ENCODE results near the gene SOWAHC.
"Not testable (repeated sequence)": the region's sequence is repeated elsewhere in the genome, so short reads cannot be mapped to it uniquely, and the experiment has no call there.

Gene SOWAHC

DNA sequence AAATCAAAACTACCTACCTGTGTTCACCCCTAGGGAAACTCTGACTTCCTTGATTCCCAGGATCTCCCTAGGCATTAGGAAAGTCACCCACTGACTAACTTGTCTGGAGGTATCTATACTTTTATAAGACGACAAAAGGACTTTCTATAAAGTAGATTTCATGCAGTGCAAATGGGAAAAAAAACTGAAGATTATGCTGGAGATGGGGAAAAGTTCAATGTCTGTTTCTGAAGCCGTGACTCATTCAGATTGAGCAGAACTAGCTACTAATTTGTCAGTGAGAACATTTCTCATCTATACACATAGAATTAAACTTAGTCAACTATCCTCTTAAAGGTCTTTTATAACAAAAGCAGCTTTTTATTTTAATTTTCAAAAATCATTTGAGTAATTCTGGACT lies 6.4 kb upstream of the SOWAHC start:
- H3K4me3 Mint-ChIP-seq, result no peak overlapping the region
- H3K27ac Mint-ChIP-seq, result no peak overlapping the region
- DNase-seq (ENCODE audit: low spot score in 2 of 2), result no peak
- no peaks in the 10 kb centered on the region for H3K9me3 Mint-ChIP-seq
- no peaks in the 10 kb centered on the region for H3K4me1 Mint-ChIP-seq
- no peaks in the 10 kb centered on the region for H3K36me3 Mint-ChIP-seq
- H3K27me3 Mint-ChIP-seq, result peaks cover 20% of the 10 kb centered on the region
- ATAC-seq (ENCODE audit: low read depth), result no peak

DNA sequence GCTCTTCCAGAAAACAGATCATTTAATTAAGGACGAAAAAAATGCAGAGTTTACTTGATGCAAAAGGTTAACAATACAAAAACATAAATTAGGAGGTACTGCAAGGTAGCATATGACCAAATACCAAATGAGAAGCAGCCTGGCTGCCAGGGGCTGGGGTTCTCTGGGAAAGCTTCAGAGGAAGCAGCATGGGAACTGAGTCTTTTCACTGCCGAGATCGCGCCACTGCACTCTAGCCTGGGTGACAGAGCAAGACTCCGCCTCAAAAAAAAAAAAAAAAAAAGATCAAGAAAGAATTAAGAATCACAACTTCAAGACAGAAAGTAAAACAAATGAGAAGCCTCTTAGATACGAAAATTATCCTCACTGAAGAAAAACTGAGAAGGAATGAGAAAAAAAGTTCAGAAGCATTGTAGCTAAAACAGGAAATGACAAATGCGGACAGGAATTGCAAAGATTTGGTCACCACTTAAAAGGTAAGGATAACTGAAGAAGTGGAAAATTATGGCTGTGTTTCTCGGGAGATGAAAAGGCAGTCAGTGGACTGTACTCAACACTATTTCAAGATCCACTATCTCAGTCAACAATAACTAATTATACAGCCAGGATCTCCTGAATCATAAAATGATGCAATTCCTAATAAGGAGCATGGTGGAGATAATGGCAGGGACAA lies 4.7 kb upstream of the SOWAHC start:
- DNase-seq (ENCODE audit: low spot score in 2 of 2) (no peak), ATAC-seq (ENCODE audit: low read depth) (no peak)
- Mint-ChIP-seq H3K4me3 (no peak overlapping the region), H3K9me3 (peaks cover 1% of the 10 kb centered on the region), H3K27me3 (peaks cover 27% of the 10 kb centered on the region), H3K4me1 (no peaks in the 10 kb centered on the region), H3K27ac (no peak overlapping the region), H3K36me3 (peaks cover 2% of the 10 kb centered on the region)

DNA sequence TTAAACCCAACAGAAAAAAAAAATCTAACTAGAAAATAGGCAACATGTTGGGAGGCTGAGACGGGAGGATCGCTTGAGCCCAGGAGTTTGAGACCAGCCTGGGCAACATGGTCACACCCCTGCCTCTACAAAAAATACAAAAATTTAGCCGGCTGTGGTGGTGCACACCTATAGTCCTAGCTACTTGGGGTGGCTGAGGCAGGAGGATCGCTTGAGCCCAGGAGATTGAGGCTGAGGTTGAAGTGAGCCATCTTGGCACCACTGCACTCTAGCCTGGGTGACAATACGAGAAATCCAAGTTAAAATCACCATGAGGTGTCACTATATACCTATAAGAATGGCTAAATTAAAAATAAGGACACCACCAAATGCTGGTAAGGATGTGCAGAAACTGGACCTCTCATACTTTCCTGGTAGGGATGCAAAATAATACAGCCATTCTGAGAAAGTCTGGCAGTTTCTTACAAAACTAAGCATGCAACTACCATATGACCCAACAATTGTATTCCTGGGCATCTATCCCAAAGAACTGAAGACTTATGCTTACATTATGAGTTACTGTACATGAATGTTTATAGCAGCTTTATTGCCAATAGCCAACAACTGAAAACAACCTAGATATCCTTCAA lies 2.6 kb upstream of the SOWAHC start:
- Mint-ChIP-seq H3K36me3 (peaks cover 2% of the 10 kb centered on the region), H3K27me3 (peaks cover 26% of the 10 kb centered on the region), H3K4me3 (no peak overlapping the region), H3K4me1 (no peaks in the 10 kb centered on the region), H3K9me3 (peaks cover 1% of the 10 kb centered on the region), H3K27ac (no peak overlapping the region)
- DNase-seq (ENCODE audit: low spot score in 2 of 2) (no peak), ATAC-seq (ENCODE audit: low read depth) (no peak)

DNA sequence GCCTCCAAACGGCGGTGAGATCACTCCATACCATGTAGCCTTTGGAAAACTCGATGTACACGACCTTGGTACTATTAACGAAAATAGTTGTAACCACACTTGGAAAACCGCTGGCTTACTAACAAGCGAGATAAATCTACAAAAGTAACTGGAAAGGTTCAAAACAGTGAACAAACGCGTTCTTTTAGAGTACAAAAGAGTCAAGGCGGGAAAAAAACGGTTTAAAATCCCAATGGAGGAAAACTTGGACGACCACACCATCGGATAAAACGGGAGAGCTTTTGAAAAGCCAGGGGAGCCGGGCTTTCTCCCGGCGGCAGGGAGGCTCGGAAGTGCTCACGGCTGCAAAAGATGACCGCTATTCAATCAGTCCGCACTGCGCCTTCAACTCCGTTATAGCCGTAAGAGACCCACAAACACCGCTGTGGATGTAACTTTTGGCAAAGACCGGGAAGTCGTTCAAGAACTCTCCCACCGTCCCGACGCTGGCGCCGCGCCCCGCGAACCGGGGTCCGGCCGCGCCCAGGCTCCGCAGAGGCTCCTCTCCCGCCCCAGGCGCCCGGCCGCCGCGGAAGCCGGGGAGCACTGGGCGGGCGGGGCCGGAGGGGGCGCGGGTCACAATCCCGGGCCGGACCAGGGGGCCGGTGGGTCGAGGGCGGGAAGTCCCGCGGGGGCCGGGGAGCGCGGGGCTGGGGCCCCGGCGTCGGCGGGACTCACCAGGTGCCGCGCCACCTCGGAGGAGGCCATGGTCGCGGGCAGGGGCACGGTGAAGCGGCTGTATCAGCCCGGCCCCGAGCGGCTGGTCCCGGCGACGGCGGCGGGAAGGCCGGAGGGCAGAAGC lies 863 bp upstream of the SOWAHC start:
- Mint-ChIP-seq H3K36me3 (peaks cover 2% of the 10 kb centered on the region), H3K4me3 (peak overlapping the region; percentile 49), H3K27me3 (peaks cover 24% of the 10 kb centered on the region), H3K4me1 (no peaks in the 10 kb centered on the region), H3K9me3 (peaks cover 1% of the 10 kb centered on the region), H3K27ac (no peak overlapping the region)
- ATAC-seq (ENCODE audit: low read depth), result no peak
- DNase-seq (ENCODE audit: low spot score in 2 of 2), result no peak

DNA sequence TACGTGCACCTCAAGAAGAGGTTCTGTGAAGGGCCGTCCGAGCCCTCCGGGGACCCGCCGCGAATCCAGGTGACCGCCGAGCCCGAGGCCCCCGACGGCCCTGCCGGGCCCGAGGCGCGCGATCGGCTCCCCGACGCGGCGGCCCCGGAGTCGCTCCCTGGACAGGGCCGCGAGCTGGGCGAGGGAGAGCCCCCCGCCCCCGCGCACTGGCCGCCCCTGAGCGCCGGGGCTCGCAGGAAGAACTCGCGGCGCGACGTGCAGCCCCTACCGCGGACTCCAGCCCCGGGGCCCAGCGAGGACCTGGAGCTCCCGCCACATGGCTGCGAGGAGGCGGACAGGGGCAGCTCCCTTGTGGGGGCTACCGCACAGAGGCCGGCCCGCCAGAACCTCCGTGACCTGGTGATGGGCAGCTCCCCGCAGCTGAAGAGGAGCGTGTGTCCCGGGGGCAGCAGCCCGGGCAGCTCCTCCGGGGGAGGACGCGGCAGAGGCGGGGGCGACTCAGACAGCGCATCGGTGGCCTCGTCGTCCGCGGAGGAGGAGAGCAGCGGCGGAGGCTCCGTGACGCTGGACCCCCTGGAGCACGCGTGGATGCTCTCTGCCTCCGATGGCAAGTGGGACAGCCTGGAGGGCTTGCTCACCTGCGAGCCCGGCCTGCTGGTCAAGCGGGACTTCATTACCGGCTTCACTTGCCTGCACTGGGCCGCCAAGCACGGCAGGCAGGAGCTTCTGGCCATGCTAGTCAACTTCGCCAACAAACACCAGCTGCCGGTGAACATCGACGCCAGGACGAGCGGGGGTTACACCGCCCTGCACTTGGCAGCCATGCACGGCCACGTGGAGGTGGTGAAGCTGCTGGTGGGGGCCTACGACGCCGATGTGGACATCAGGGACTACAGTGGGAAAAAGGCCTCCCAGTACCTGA lies 812 bp downstream of the SOWAHC start:
- peaks cover 1% of the 10 kb centered on the region for H3K9me3 Mint-ChIP-seq
- ATAC-seq (ENCODE audit: low read depth), result no peak

DNA sequence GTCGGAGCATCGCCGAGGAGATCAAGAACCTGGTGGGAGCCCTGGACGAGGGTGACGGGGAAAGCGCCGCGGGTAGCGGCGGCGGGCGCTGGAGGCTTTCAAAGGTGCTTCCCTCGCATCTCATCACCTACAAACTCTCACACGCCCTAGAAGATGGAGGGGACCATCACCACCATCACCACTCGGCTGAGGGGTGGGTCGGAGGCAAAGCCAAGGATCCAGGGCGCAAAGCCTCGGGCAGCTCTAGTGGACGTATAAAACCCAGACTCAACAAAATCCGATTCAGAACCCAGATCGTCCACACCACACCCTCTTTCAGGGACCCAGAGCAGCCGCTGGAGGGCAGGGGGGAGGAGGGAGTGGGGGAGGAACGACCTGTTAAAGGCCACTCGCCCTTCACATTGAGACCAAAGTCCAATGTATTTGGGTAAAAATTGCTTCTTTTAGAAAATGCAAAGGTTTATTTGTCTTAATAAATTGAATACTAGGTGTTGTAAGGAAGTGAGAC lies 1.5 kb downstream of the SOWAHC start:
- peaks cover 18% of the 10 kb centered on the region for H3K27me3 Mint-ChIP-seq
- peaks cover 1% of the 10 kb centered on the region for H3K9me3 Mint-ChIP-seq
- H3K4me3 Mint-ChIP-seq, result no peak overlapping the region
- ATAC-seq (ENCODE audit: low read depth) (no peak), DNase-seq (ENCODE audit: low spot score in 2 of 2) (no peak)
- no peaks in the 10 kb centered on the region for H3K4me1 Mint-ChIP-seq
- H3K36me3 Mint-ChIP-seq, result peaks cover 2% of the 10 kb centered on the region
- H3K27ac Mint-ChIP-seq, result no peak overlapping the region

More for the DNA sequence above, 812 bp downstream of the SOWAHC start:
- no peak for DNase-seq (ENCODE audit: low spot score in 2 of 2)
- no peak overlapping the region for H3K4me3 Mint-ChIP-seq
- H3K27me3 Mint-ChIP-seq, result peaks cover 19% of the 10 kb centered on the region
- H3K27ac Mint-ChIP-seq, result no peak overlapping the region
- H3K4me1 Mint-ChIP-seq, result no peaks in the 10 kb centered on the region
- H3K36me3 Mint-ChIP-seq, result peaks cover 2% of the 10 kb centered on the region

DNA sequence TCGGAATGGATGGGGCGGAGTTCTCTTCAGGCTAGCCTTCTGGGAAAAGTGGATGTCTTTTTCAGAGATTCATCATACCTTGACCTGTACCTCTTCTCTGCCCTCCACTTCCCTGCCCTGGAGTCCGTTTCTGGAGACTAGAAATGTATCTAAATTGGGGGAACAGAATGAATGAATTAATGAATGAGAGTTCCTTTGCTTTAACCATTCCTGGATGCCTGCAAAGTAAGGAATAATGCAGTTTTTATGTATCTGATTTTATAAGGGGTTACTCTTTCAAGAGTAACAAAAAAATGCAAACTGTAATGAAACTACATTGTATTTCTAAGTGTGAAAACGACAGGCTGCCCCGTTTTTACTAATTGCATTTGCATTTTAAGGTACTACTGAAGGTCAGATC lies 2.0 kb downstream of the SOWAHC start:
- ATAC-seq (ENCODE audit: low read depth), result no peak
- no peak overlapping the region for H3K27ac Mint-ChIP-seq
- no peak for DNase-seq (ENCODE audit: low spot score in 2 of 2)
- peaks cover 15% of the 10 kb centered on the region for H3K27me3 Mint-ChIP-seq
- H3K4me3 Mint-ChIP-seq, result no peak overlapping the region
- no peaks in the 10 kb centered on the region for H3K4me1 Mint-ChIP-seq
- H3K9me3 Mint-ChIP-seq, result peaks cover 1% of the 10 kb centered on the region
- H3K36me3 Mint-ChIP-seq, result peaks cover 2% of the 10 kb centered on the region

DNA sequence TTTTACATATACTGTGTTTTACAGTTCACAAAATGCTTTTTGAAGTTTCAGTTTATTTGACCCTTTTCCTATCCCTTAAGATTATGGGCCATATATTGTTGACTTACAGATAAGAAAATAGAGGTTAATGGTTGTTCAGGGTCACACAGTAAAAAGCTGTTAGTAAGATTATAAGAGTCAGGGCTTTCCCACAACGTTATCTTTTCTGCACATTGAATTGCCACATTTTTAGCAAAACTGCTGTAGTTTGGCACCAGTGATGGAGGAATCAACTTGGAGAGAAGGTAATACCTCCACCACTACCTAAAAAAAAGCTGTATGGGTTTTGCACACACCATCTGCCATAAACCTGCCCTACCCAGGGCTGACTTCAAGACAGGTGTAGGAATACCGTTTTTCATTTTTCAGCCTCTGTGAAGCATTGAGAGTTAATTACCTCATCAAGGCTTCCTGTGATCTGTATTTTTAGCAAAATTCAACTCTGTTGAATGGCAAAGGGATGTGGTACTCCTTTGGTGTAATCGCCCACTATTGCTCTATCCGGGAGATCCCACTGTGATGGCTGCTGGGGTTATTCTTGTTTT lies 5.0 kb downstream of the SOWAHC start:
- H3K27me3 Mint-ChIP-seq, result peaks cover 13% of the 10 kb centered on the region
- H3K27ac Mint-ChIP-seq, result no peak overlapping the region
- no peaks in the 10 kb centered on the region for H3K4me1 Mint-ChIP-seq
- ATAC-seq (ENCODE audit: low read depth) (no peak), DNase-seq (ENCODE audit: low spot score in 2 of 2) (no peak)
- H3K36me3 Mint-ChIP-seq, result no peaks in the 10 kb centered on the region
- H3K9me3 Mint-ChIP-seq, result no peaks in the 10 kb centered on the region
- H3K4me3 Mint-ChIP-seq, result no peak overlapping the region

DNA sequence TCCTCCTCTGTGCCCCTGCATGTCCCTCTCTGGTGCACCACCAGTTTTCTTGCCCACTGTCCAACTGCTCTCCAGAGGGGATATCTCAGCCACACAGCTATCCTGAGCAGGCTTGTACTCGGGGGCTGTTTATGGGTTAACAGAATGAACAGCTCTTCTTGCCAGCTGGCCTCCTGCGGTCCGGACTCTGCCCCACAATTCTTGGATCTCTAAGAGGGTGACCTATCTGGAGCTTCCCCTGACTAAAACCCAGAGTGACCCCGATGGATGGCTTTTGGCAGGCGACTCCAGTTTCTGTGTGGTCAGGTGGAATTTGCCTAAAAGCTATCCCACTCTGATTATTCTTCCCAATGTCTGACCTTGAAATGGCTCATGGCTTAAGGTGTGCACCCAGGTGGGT lies 9.1 kb downstream of the SOWAHC start:
- Mint-ChIP-seq H3K4me1 (no peaks in the 10 kb centered on the region), H3K36me3 (no peaks in the 10 kb centered on the region), H3K9me3 (no peaks in the 10 kb centered on the region), H3K27me3 (peaks cover 9% of the 10 kb centered on the region), H3K4me3 (no peak overlapping the region), H3K27ac (no peak overlapping the region)
- DNase-seq (ENCODE audit: low spot score in 2 of 2) (no peak), ATAC-seq (ENCODE audit: low read depth) (no peak)

DNA sequence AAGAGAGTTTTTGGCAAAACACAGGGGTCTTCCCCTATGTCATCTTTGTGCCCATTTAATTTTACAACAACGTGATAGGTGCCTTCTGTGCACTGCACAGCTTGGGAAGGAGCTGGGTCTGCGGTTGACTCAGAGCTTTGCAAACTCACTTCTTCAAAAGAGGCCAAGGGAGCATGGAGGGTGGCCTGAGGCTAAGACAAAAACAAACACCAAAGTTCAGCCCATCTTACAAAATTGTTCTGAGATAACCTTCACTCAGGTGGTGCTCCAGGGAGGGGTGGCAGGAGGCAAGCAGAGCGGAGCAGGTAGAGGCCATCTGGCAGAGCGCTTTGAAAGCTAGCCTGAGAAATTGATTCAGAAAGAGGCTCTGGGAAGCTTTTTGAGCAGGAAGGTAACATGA lies 9.8 kb downstream of the SOWAHC start:
- Mint-ChIP-seq H3K27ac (no peak overlapping the region), H3K36me3 (no peaks in the 10 kb centered on the region), H3K27me3 (peaks cover 9% of the 10 kb centered on the region), H3K9me3 (no peaks in the 10 kb centered on the region), H3K4me1 (no peaks in the 10 kb centered on the region), H3K4me3 (no peak overlapping the region)
- DNase-seq (ENCODE audit: low spot score in 2 of 2) (no peak), ATAC-seq (ENCODE audit: low read depth) (no peak)

DNA sequence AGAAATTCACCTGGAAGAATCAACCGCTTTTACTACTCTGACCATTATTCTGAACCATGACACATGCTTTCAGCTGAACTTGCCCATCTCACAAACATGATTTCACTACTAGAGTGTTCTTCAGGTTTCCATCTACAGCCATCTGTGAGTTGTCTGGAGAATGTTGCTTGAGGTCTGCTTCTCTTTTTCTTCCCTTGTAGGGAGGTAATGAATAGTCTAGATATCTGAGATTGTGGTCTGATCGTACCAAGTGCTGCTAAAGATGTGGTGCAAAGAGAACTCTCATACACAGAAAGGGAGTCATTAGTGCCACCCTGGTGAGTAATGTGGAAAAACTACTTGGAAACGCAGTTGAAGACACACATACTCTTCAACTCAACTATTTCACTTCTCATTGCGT lies 10.2 kb downstream of the SOWAHC start:
- H3K4me3 Mint-ChIP-seq, result no peak overlapping the region
- H3K4me1 Mint-ChIP-seq, result no peaks in the 10 kb centered on the region
- peaks cover 9% of the 10 kb centered on the region for H3K27me3 Mint-ChIP-seq
- no peaks in the 10 kb centered on the region for H3K9me3 Mint-ChIP-seq
- no peaks in the 10 kb centered on the region for H3K36me3 Mint-ChIP-seq
- H3K27ac Mint-ChIP-seq, result no peak overlapping the region
- no peak for DNase-seq (ENCODE audit: low spot score in 2 of 2)
- no peak for ATAC-seq (ENCODE audit: low read depth)

DNA sequence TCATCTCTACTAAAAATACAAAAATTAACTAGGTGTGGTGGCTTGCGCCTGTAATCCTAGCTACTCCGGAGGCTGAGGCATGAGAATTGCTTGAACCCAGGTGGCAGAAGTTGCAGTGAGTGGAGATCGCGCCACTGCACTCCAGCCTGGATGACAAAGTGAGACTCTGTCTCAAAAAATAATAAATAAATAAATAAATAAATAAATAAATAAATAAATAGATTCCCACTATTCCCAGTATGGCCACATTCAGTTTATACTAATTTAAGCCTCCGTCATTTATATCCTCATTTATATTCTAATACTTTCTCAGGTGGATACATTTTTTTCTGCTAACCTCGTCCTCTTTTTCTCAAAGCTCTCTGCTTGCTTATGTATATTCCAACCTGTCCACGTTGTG lies 14.2 kb downstream of the SOWAHC start:
- H3K4me3 Mint-ChIP-seq; H3K36me3 Mint-ChIP-seq; H3K9me3 Mint-ChIP-seq; H3K4me1 Mint-ChIP-seq; DNase-seq (ENCODE audit: low spot score in 2 of 2); H3K27me3 Mint-ChIP-seq; ATAC-seq (ENCODE audit: low read depth); H3K27ac Mint-ChIP-seq: not testable (repeated sequence)

DNA sequence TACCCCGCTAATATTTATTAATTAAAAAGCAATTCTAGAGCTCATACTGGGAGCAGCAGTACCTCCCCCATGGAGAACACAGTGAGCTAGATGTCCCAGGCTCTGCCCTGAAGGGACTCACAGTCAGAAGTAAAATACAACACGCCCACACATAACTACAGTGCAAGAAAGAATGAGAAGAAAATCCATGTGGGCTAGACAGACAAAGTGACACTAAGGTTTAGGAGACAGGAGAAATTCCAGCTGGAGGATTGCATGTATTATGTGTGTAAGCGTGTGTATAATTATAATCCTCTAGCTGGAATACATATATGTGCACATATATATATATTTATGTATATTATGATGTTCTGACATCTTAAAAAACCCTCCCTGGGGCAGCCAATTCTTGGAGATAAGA lies 15.7 kb downstream of the SOWAHC start:
- H3K4me3 Mint-ChIP-seq, result no peak overlapping the region
- H3K9me3 Mint-ChIP-seq, result peaks cover 1% of the 10 kb centered on the region
- DNase-seq (ENCODE audit: low spot score in 2 of 2), result no peak
- no peaks in the 10 kb centered on the region for H3K4me1 Mint-ChIP-seq
- no peak for ATAC-seq (ENCODE audit: low read depth)
- H3K27ac Mint-ChIP-seq, result no peak overlapping the region
- H3K36me3 Mint-ChIP-seq, result no peaks in the 10 kb centered on the region
- H3K27me3 Mint-ChIP-seq, result no peaks in the 10 kb centered on the region
